ENCODE data around the gene HSF5.

HSF5 gene

GRCh38 chr17:58480090-58480489, 8.1 kb downstream of the HSF5 start:
- DNase-seq, result no peak

GRCh38 chr17:58476812-58477211, 11.4 kb downstream of the HSF5 start:
- no peak for DNase-seq

GRCh38 chr17:58475985-58476384, 12.2 kb downstream of the HSF5 start:
- DNase-seq, result no peak

- no peak for DNase-seq
Observed at GRCh38 chr17:58470356-58470755, 17.9 kb downstream of the HSF5 start.

GRCh38 chr17:58468944-58469343, 19.3 kb downstream of the HSF5 start:
- DNase-seq, result no peak

GRCh38 chr17:58455491-58455890, 32.7 kb downstream of the HSF5 start:
- no peak for DNase-seq

GRCh38 chr17:58452738-58453137, 35.5 kb downstream of the HSF5 start:
- no peak for DNase-seq

- DNase-seq, result no peak
Observed at GRCh38 chr17:58447039-58447975, 40.9 kb downstream of the HSF5 start.

GRCh38 chr17:58446086-58446485, 42.1 kb downstream of the HSF5 start:
- no peak for DNase-seq

- no peak for DNase-seq
Observed at GRCh38 chr17:58436805-58437239, 51.4 kb downstream of the HSF5 start.

- DNase-seq, result no peak
Observed at GRCh38 chr17:58436245-58436644, 52.0 kb downstream of the HSF5 start.

GRCh38 chr17:58432806-58433573, 55.2 kb downstream of the HSF5 start:
- DNase-seq, result no peak

GRCh38 chr17:58427807-58428206, 60.4 kb downstream of the HSF5 start:
- DNase-seq, result no peak

- DNase-seq, result no peak
Observed at GRCh38 chr17:58421711-58422110, 66.5 kb downstream of the HSF5 start.

GRCh38 chr17:58420827-58421226, 67.4 kb downstream of the HSF5 start:
- DNase-seq, result no peak

- peak; percentile 57 for DNase-seq
Observed at GRCh38 chr17:58417300-58418092, 70.7 kb downstream of the HSF5 start, which contains the start of gene RNF43. Gene RNF43, minus strand, starts transcription at chr17:58417534. Its CDS starts 1,957 bp downstream, at chr17:58415577.

GRCh38 chr17:58416937-58417299, 71.3 kb downstream of the HSF5 start:
- DNase-seq, result no peak

GRCh38 chr17:58416396-58416795, 71.8 kb downstream of the HSF5 start:
- no peak for DNase-seq

- no peak for DNase-seq
Observed at GRCh38 chr17:58415371-58416055, 72.7 kb downstream of the HSF5 start.

GRCh38 chr17:58414596-58414997, 73.6 kb downstream of the HSF5 start:
- DNase-seq, result no peak

- DNase-seq, result no peak
Observed at GRCh38 chr17:58413684-58414083, 74.5 kb downstream of the HSF5 start.

GRCh38 chr17:58412961-58413586, 75.1 kb downstream of the HSF5 start:
- no peak for DNase-seq
